Erythroblast (primary cell): ENCODE data around the gene CRTC3.

Source experiments
- GATA1 ChIP-seq: IDR thresholded peaks from 2 replicates; pipeline ENCODE4 v1.6.1; 2011; ENCODE audit warnings: low read depth, mild to moderate bottlenecking, control low read depth, low read length, moderate library complexity
- POLR2A ChIP-seq: IDR thresholded peaks from 2 replicates; pipeline ENCODE4 v1.6.1; 2011; ENCODE audit warnings: mild to moderate bottlenecking, low read length

GRCh38 chr15:90540768-90541167 is 11.0 kb downstream of the CRTC3 start:
- no peak for TF ChIP-seq POLR2A
- TF ChIP-seq GATA1 = no peak
